ENCODE measurements around the gene TM2D3. TPM values are rescaled to one million over a fixed set of nuclear protein-coding genes. Genes with fewer than 3 reads are reported as not detected.

Gene TM2D3
- total RNA-seq, 1 experiment from 2014 or later, result 34.9 TPM

DNA sequence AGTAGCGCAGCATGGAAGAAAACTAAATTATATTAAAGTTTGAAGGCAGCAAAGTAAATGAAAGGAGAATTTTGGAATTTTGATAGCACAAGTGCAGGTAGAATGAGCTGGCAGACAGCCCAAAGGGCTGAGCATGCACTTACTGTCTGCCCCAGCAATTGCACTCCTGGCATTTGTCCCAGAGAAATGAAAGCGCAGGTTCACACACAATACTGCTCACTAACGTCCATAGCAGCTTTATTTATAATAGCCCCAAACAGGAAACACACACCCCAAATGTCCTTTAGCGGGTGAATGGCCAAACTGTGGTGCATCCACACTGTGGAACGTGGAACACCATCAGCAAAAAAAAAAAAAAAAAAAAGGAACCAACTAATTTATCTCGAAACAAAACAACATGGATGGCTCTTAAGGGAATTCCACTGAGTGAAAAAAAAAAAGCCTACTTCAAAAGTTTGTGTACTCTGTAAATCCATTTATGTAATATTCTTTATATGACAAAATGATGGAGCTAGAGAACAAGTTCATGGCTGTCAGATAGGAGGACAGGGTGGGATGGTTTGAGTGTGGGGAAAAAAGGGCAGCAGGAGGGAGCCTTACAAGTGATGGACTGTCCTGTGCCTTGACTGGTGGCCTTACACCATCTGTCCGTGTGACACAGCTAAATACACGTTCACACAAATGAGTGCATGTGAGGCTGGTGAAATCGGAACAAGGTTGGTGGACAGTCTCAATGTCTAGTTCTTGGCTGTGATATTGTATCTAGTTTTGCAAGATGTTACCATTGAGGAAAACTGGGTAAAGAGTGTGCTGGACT lies 6.0 kb upstream of the TM2D3 start:
- Histone ChIP-seq H3K4me1 (ENCODE audit: insufficient read depth, low read length) (no peaks in the 10 kb centered on the region), H2AK5ac (ENCODE audit: insufficient read length, low read length) (no peak overlapping the region), H3T11ph (ENCODE audit: low read length) (no peak overlapping the region), H4K20me1 (ENCODE audit: control insufficient read depth, insufficient read depth, insufficient read length) (no peaks in the 10 kb centered on the region), H2BK5ac (ENCODE audit: insufficient read length, low read length) (no peak overlapping the region), H3K4me2 (ENCODE audit: insufficient read depth, insufficient read length, low read length) (no peak overlapping the region), H3K56ac (ENCODE audit: insufficient read length, low read depth, low read length) (no peak overlapping the region), H3K27ac (ENCODE audit: insufficient read length, low read depth, low read length) (no peak overlapping the region), H2BK15ac (ENCODE audit: low read depth, low read length) (no peak overlapping the region), H3K27me3 (ENCODE audit: insufficient read depth, low read length) (no peaks in the 10 kb centered on the region), H3K4ac (ENCODE audit: low read depth, low read length) (no peak overlapping the region), H3K79me2 (ENCODE audit: insufficient read depth, low read length) (no peaks in the 10 kb centered on the region), H4K8ac (replicated peaks; ENCODE audit: insufficient read length, low read depth, low read length) (no peak overlapping the region), H4K5ac (ENCODE audit: insufficient read length, low read depth, low read length) (no peak overlapping the region), H3K14ac (ENCODE audit: insufficient read depth, low read length) (no peak overlapping the region), H2BK12ac (ENCODE audit: insufficient read length, low read depth, low read length) (no peak overlapping the region), H2AFZ (ENCODE audit: low read length) (no peak overlapping the region), H2BK20ac (ENCODE audit: low read depth, low read length, poor library complexity, severe bottlenecking) (no peak overlapping the region), H3K79me1 (ENCODE audit: insufficient read depth, low read depth, low read length, poor library complexity, severe bottlenecking) (no peaks in the 10 kb centered on the region), H3K23me2 (ENCODE audit: insufficient read length, low read depth, low read length, poor library complexity, severe bottlenecking) (no peaks in the 10 kb centered on the region), H3K9me3 (ENCODE audit: control insufficient read depth, low read depth, low read length) (no peaks in the 10 kb centered on the region), H4K91ac (ENCODE audit: insufficient read length, low read depth, low read length) (no peak overlapping the region), H3K9ac (ENCODE audit: extremely low read depth, insufficient read length, low read length) (no peak overlapping the region), H3K18ac (ENCODE audit: insufficient read length, low read depth, low read length) (no peak overlapping the region), H2BK120ac (ENCODE audit: low read depth, low read length, poor library complexity, severe bottlenecking) (no peak overlapping the region), H3K23ac (ENCODE audit: insufficient read length, low read depth, low read length) (no peak overlapping the region)
- Mint-ChIP-seq H3K4me1 (peaks cover 4% of the 10 kb centered on the region in 2 experiments), H3K27ac (peak overlapping the region in 1 of 3 experiments; percentile 80; a peak in 2 of 7 replicates), H3K9me3 (peaks cover 2 to 7% of the 10 kb centered on the region in 2 experiments; a peak in 3 of 5 replicates), H3K4me3 (no peak overlapping the region), H3K27me3 (ENCODE audit: low read depth) (no peaks in the 10 kb centered on the region), H3K36me3 (ENCODE audit: insufficient read depth in 1 of 3, low read depth in 3 of 3) (peaks cover 4 to 19% (median 9%) of the 10 kb centered on the region in 3 experiments; a peak in 5 of 7 replicates)
- TF ChIP-seq, protein P1, sequence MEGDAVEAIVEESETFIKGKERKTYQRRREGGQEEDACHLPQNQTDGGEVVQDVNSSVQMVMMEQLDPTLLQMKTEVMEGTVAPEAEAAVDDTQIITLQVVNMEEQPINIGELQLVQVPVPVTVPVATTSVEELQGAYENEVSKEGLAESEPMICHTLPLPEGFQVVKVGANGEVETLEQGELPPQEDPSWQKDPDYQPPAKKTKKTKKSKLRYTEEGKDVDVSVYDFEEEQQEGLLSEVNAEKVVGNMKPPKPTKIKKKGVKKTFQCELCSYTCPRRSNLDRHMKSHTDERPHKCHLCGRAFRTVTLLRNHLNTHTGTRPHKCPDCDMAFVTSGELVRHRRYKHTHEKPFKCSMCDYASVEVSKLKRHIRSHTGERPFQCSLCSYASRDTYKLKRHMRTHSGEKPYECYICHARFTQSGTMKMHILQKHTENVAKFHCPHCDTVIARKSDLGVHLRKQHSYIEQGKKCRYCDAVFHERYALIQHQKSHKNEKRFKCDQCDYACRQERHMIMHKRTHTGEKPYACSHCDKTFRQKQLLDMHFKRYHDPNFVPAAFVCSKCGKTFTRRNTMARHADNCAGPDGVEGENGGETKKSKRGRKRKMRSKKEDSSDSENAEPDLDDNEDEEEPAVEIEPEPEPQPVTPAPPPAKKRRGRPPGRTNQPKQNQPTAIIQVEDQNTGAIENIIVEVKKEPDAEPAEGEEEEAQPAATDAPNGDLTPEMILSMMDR (conservative IDR thresholded peaks at IDR 0.05), result no peak
- no peak for DNase-seq
- WGBS (ENCODE audit: extremely low coverage, insufficient read length, low lambda C conversion rate), result no CpG with 5 or more reads among the region's 9 CpGs

Measured in H9 (cell line).